BLaER1 treated with 17β-estradiol and CSF1 and Interleukin-3, amounts not matched to agents 10 nM and 100 nM (cell line): Measurements from ENCODE around the gene AMD1.
"Not testable (repeated sequence)": the region's sequence is repeated elsewhere in the genome, so short reads cannot be mapped to it uniquely, and the experiment has no call there.

Experiments
- H3K27ac ChIP-seq, 11 experiments: shearing (Covaris generic); formaldehyde crosslinking; 2 replicates each; pipeline ENCODE4 v1.8.1; 2022
- H3K27me3 ChIP-seq, 11 experiments: shearing (Covaris generic); formaldehyde crosslinking; 2 replicates each; pipeline ENCODE4 v1.8.1; 2022
- H3K36me3 ChIP-seq, 11 experiments: shearing (Covaris generic); formaldehyde crosslinking; 2 replicates each; pipeline ENCODE4 v1.8.1; 2022
- H3K4me1 ChIP-seq, 10 experiments: shearing (Covaris generic); formaldehyde crosslinking; 2 replicates each; pipeline ENCODE4 v1.8.1; 2022
- H3K4me2 ChIP-seq, 11 experiments: shearing (Covaris generic); formaldehyde crosslinking; 2 replicates each; pipeline ENCODE4 v1.8.1; 2022
- H3K4me3 ChIP-seq, 10 experiments: shearing (Covaris generic); formaldehyde crosslinking; 2 replicates each; pipeline ENCODE4 v1.8.1; 2022
- H3K9ac ChIP-seq, 11 experiments: shearing (Covaris generic); formaldehyde crosslinking; 2 replicates each; pipeline ENCODE4 v1.8.1; 2022
- H3K9me3 ChIP-seq, 11 experiments: shearing (Covaris generic); formaldehyde crosslinking; replicated peaks in 1 of 11; 2 replicates each; pipeline ENCODE4 v1.8.1; 2022
- H4K20me1 ChIP-seq, 11 experiments: shearing (Covaris generic); formaldehyde crosslinking; 2 replicates each; pipeline ENCODE4 v1.8.1; 2022
- Cebpa-rat ChIP-seq, 11 experiments: shearing (Covaris generic); IDR thresholded peaks; 2 replicates each; pipeline ENCODE4 v1.8.1; 2022

The AMD1 gene

GRCh38 chr6:110898111-110898510, 23.5 kb downstream of the AMD1 start:
- H3K9me3 ChIP-seq: peaks cover 12 to 31% (median 24%) of the 10 kb centered on the region in 11 experiments
- peaks cover 0 to 29% (median 9%) of the 10 kb centered on the region in 11 experiments; a peak in 10 of 22 replicates for H4K20me1 ChIP-seq
- H3K4me3 ChIP-seq: no peak overlapping the region
- no peak overlapping the region for H3K9ac ChIP-seq
- no peaks in the 10 kb centered on the region for H3K4me1 ChIP-seq
- H3K36me3 ChIP-seq: peaks cover 79 to 100% (median 91%) of the 10 kb centered on the region in 11 experiments
- H3K27me3 ChIP-seq: no peaks in the 10 kb centered on the region
- no peak overlapping the region for H3K4me2 ChIP-seq
- no peak overlapping the region for H3K27ac ChIP-seq
- TF ChIP-seq Cebpa-rat (IDR thresholded peaks at IDR 0.05): no peak

GRCh38 chr6:110900028-110900598, 25.5 kb downstream of the AMD1 start:
- no peaks in the 10 kb centered on the region for H3K4me1 ChIP-seq
- no peak overlapping the region for H3K9ac ChIP-seq
- no peaks in the 10 kb centered on the region for H3K27me3 ChIP-seq
- no peak overlapping the region for H3K4me3 ChIP-seq
- H3K36me3 ChIP-seq: peaks cover 73 to 100% (median 87%) of the 10 kb centered on the region in 11 experiments
- no peak overlapping the region for H3K27ac ChIP-seq
- H3K9me3 ChIP-seq: peaks cover 32 to 51% (median 44%) of the 10 kb centered on the region in 11 experiments
- H3K4me2 ChIP-seq: no peak overlapping the region
- H4K20me1 ChIP-seq: peaks cover 0 to 9% (median 0%) of the 10 kb centered on the region in 11 experiments; a peak in 1 of 22 replicates
- TF ChIP-seq Cebpa-rat (IDR thresholded peaks at IDR 0.05): no peak

- H3K9ac ChIP-seq, H4K20me1 ChIP-seq, H3K27me3 ChIP-seq, H3K4me1 ChIP-seq, H3K4me2 ChIP-seq, H3K27ac ChIP-seq, H3K4me3 ChIP-seq: not testable (repeated sequence)
- Histone ChIP-seq H3K9me3 (peaks cover 39 to 57% (median 52%) of the 10 kb centered on the region in 11 experiments), H3K36me3 (peaks cover 59 to 85% (median 72%) of the 10 kb centered on the region in 11 experiments)
These were observed 27.0 kb downstream of the AMD1 start for GRCh38 chr6:110901601-110902000.

- H3K27ac ChIP-seq: no peak overlapping the region
- TF ChIP-seq Cebpa-rat (IDR thresholded peaks at IDR 0.05): no peak
These were observed 27.5 kb downstream of the AMD1 start for GRCh38 chr6:110902091-110902490.

GRCh38 chr6:110906273-110906672, 31.7 kb downstream of the AMD1 start:
- H3K27me3 ChIP-seq, H3K4me1 ChIP-seq, H3K4me3 ChIP-seq, H3K9ac ChIP-seq, H3K27ac ChIP-seq, H4K20me1 ChIP-seq, H3K4me2 ChIP-seq: not testable (repeated sequence)
- peaks cover 16 to 39% (median 27%) of the 10 kb centered on the region in 11 experiments; a peak in 21 of 22 replicates for H3K36me3 ChIP-seq
- H3K9me3 ChIP-seq: peaks cover 43 to 66% (median 53%) of the 10 kb centered on the region in 11 experiments

More at GRCh38 chr6:110902091-110902490, 27.5 kb downstream of the AMD1 start:
- no peaks in the 10 kb centered on the region for H3K27me3 ChIP-seq
- H3K9me3 ChIP-seq: peaks cover 39 to 58% (median 52%) of the 10 kb centered on the region in 11 experiments
- H3K4me3 ChIP-seq: no peak overlapping the region
- H4K20me1 ChIP-seq: no peaks in the 10 kb centered on the region
- no peak overlapping the region for H3K4me2 ChIP-seq
- no peaks in the 10 kb centered on the region for H3K4me1 ChIP-seq
- H3K36me3 ChIP-seq: peaks cover 54 to 80% (median 68%) of the 10 kb centered on the region in 11 experiments
- H3K9ac ChIP-seq: no peak overlapping the region

- Histone ChIP-seq H3K9me3 (peaks cover 0 to under 1% (median 0%) of the 10 kb centered on the region in 11 experiments; a peak in 1 of 22 replicates), H3K9ac (no peak overlapping the region), H3K4me1 (peaks cover 0 to 47% (median 6%) of the 10 kb centered on the region in 10 experiments; a peak in 10 of 20 replicates), H3K4me3 (no peak overlapping the region), H4K20me1 (no peaks in the 10 kb centered on the region), H3K36me3 (no peaks in the 10 kb centered on the region), H3K27me3 (no peaks in the 10 kb centered on the region), H3K27ac (no peak overlapping the region), H3K4me2 (peak overlapping the region in 2 of 11 experiments; percentile 69 to 74; a peak in 3 of 22 replicates)
- no peak for TF ChIP-seq Cebpa-rat (IDR thresholded peaks at IDR 0.05)
These were observed 56.2 kb downstream of the AMD1 start for GRCh38 chr6:110930781-110931180.

- H3K9ac ChIP-seq: no peak overlapping the region
- H3K36me3 ChIP-seq: no peaks in the 10 kb centered on the region
- H3K27ac ChIP-seq: peak overlapping the region in 2 of 11 experiments; percentile 50 to 55; a peak in 3 of 22 replicates
These were observed 59.3 kb downstream of the AMD1 start for GRCh38 chr6:110933912-110934311.

GRCh38 chr6:110934381-110934898, 59.9 kb downstream of the AMD1 start:
- no peak overlapping the region for H3K4me3 ChIP-seq
- H3K36me3 ChIP-seq: no peaks in the 10 kb centered on the region
- no peaks in the 10 kb centered on the region for H4K20me1 ChIP-seq
- H3K27ac ChIP-seq: peak overlapping the region in 2 of 11 experiments; percentile 50 to 55; a peak in 3 of 22 replicates
- no peak for TF ChIP-seq Cebpa-rat (IDR thresholded peaks at IDR 0.05)
- H3K27me3 ChIP-seq: no peaks in the 10 kb centered on the region
- peaks cover 0 to 40% (median 5%) of the 10 kb centered on the region in 10 experiments; a peak in 10 of 20 replicates for H3K4me1 ChIP-seq
- H3K9ac ChIP-seq: no peak overlapping the region
- peak overlapping the region in 3 of 11 experiments; percentile 48 to 80 (median 76); a peak in 6 of 22 replicates for H3K4me2 ChIP-seq
- no peaks in the 10 kb centered on the region; a peak in 1 of 22 replicates for H3K9me3 ChIP-seq

More at GRCh38 chr6:110933912-110934311, 59.3 kb downstream of the AMD1 start:
- Histone ChIP-seq H3K4me2 (peak overlapping the region in 3 of 11 experiments; percentile 48 to 80 (median 76); a peak in 6 of 22 replicates), H3K4me3 (no peak overlapping the region), H3K4me1 (peaks cover 0 to 46% (median 6%) of the 10 kb centered on the region in 10 experiments; a peak in 10 of 20 replicates), H3K27me3 (no peaks in the 10 kb centered on the region), H3K9me3 (no peaks in the 10 kb centered on the region; a peak in 1 of 22 replicates), H4K20me1 (no peaks in the 10 kb centered on the region)
- no peak for TF ChIP-seq Cebpa-rat (IDR thresholded peaks at IDR 0.05)

GRCh38 chr6:110935171-110935570, 60.6 kb downstream of the AMD1 start:
- Histone ChIP-seq H3K4me3 (no peak overlapping the region), H3K4me1 (peaks cover 0 to 33% (median 2%) of the 10 kb centered on the region in 10 experiments; a peak in 10 of 20 replicates), H3K9ac (no peak overlapping the region), H3K27ac (peak overlapping the region in 1 of 11 experiments; percentile 50; a peak in 1 of 22 replicates), H3K27me3 (no peaks in the 10 kb centered on the region), H3K9me3 (no peaks in the 10 kb centered on the region; a peak in 1 of 22 replicates), H3K36me3 (no peaks in the 10 kb centered on the region), H4K20me1 (no peaks in the 10 kb centered on the region), H3K4me2 (peak overlapping the region in 2 of 11 experiments; percentile 76 to 80; a peak in 2 of 22 replicates)
- no peak for TF ChIP-seq Cebpa-rat (IDR thresholded peaks at IDR 0.05)
